NCI-H510A treated with DMSO at 0.1 percent for 48 hours (cell line): Measurements from ENCODE around the gene SLAMF8.

Source experiments
- DNase-seq: peaks from one replicate; lab custom pipeline; 2025; lab: John Stamatoyannopoulos, UW

SLAMF8 gene

DNA sequence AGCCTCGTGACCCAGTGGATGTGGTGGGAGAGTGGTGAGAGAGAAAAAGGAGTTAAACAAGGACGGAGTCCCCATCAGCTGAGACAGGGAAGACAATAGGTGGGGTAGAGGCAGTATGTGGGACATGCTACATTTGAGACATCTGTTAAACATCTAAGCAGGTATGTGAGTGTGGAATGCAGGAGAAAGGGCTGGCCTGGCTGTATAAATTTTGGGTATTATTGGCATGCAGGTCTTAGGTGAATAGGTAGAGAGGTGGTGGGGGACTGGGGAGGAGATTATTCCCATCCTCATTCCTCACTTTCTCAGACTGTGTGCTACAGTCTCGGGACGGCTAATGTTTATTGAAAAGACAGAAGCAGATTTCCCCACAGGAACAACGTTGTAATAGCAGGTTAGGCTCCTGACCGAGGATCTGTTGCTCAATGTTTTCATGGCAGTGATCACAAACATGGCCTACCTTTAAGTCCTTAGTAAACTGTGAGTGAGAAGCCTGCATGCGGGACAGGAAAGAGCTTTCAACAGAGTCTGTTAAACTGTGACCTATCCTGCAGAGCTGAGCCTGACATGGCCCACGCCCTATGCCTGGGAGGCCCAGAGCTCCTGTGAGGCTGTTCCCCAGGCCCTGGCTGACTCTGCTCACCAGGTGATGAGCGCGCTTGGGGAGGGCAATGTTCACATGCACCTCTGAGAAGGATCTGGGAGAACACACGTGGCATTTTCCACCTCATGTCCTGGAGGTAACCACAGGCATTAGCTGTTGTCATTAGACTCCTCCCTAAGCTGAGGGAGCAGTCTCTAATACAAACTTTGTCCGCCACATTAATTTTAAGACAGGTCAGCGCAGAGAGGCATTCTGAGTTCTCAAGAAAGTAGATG, 19.3 kb downstream of the SLAMF8 start:
- no peak for DNase-seq

DNA sequence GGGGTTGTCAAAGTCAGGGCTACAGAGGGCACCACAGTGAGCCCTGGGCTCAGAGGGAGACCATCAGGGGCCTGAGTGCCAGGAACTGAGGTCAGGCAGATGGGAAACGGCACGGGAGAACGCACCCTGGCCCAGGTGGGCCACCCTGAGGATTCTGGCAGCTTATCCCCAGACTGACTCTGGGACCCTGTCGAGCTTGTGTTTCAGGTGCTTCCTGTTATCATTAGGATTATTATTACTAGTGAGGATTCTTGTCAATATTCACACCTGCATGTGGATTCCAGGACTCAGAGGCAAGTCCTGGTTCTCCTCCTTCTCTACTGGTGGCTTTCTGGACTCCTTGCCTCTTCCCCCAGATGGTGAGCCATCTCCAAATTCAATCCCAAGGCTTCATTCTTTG, 20.6 kb downstream of the SLAMF8 start:
- DNase-seq = no peak

- DNase-seq = no peak
These were observed 21.7 kb downstream of the SLAMF8 start for GRCh38 chr1:159848326-159848725.

DNA sequence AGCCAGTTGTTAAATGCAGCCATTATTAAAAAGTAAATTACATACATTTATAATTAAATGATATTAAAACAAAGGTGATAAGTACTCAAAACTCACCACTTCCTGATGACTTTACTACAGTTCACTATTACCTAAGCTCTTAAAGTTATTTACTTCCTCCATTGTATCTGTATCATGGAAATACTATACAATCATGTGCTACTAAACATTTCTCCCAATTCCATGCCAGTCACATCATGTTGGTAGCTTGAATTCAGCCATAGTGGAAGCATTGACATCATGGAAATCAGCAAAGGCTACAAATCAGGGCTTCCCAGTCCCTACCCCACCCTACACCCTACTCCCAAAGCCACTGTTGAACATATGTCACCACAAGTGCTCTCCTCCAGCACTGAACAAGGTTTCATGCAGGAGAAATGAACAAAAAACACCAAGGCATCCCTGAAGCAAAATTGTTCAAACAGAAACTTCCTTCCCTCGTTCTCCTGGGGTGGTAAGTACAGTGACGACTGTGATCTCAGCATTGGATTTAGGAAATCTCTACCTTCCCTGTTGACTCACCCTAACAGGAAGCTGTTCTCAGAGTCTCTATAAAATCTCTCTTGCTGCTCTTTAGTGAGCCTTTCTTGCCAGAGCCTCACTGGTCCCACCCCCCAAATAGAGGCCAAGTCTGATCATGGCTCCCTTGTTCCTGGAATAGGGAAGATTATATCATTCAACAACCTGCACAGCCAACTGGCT, 23.1 kb downstream of the SLAMF8 start:
- no peak for DNase-seq

- no peak for DNase-seq
These were observed 24.7 kb downstream of the SLAMF8 start for GRCh38 chr1:159851407-159851806.

DNA sequence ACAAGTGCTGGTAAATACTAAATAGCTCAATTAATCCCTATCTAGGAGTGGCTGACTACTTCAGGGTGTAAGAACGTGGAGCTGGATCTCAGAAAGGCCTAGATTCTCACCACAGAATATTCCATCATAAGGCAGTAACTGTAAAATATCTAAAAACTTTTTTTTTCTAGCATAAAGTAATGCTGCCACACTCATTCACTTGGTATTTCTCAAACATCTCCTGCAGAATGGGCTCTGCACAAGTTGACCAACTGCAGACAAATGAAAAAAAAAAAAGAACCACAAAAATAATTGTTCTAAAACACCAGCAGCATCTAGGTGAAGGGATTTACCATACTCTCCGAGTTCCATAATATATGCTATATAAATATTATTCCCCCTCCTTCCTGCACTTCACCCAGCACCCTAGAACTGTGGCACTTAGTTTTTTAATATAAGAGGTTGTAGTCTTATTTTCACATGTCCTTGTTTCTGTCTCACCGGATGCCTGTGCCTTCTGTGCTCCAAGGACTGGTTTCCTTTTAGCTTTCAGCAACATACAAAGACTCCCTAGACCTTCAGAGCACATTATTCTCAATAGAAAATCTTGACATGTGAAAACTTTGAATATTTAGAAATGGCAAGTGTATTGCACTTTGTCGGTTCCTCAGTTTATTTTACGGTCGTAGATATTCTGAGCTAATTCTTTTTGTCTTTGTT, 26.9 kb downstream of the SLAMF8 start:
- DNase-seq = no peak

DNA sequence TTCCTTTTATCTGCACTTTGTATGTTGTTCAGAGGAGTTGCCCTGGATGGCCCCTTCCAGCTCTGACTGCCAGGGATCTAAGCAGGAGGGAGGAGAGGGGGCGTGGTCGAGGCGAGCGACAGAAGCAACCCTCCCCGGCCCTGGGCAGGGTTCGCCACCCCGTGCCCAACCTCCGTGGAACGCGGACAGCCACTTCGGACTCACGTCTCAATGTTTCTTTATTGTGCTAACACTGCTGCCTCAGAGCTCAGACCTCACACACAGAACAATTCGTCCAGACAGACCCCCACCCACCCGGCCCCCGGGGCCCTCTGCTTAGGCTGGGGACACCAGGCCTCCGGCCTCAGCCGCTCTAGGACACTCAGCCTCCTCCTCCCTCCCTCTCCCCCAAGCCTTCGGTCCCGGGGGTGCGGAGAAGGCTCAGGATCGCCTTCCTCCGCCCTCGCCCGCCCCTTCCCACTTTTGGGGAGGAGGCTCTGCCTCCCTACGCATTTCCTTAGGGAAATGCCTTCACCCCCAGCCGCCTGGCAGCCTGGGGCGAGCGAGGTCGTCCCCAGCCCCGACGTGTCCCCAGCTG, 27.5 kb downstream of the SLAMF8 start:
- peak; percentile 81 for DNase-seq

- DNase-seq = peak; percentile 84
These were observed 28.1 kb downstream of the SLAMF8 start for GRCh38 chr1:159854693-159855192.

- DNase-seq = no peak
These were observed 29.0 kb downstream of the SLAMF8 start for GRCh38 chr1:159855709-159856108.

DNA sequence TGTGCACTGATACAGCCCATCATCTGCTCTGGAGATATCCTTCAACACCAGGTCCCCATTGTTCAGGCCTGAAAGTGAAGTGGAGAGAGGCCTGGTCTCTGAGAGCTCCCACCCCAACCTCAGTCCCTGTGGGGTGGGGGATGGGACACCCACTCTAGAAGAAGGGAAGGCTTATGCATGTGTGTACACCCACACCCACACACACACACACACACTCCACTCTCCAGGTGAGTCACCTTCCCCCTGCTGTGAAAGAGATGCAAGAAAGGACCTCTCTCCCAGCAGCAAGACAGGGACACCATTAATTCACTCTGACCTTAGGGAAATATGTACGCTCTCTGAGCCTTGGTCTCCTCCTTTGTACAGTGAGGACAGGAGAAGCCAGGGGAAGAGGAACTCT, 29.9 kb downstream of the SLAMF8 start:
- no peak for DNase-seq

DNA sequence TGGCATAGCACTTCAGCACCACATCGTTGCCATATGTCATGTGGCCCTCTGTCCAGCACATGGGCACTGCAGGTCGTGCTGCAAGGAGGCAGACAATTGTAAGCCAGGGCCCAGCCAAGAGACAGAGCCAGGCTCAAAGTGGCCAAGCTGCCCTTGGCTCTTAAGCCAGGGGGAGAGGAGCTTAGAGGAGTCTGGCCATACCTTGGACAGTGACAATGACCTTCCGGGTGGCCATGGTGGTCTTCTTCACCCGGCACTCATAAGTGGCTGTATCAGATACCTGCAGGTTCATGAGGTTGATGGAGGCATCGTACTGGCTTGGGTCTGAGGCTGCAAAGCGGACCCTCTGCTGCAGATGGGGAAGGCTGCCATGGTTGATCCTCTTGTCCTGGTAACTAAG, 31.2 kb downstream of the SLAMF8 start:
- no peak for DNase-seq

DNA sequence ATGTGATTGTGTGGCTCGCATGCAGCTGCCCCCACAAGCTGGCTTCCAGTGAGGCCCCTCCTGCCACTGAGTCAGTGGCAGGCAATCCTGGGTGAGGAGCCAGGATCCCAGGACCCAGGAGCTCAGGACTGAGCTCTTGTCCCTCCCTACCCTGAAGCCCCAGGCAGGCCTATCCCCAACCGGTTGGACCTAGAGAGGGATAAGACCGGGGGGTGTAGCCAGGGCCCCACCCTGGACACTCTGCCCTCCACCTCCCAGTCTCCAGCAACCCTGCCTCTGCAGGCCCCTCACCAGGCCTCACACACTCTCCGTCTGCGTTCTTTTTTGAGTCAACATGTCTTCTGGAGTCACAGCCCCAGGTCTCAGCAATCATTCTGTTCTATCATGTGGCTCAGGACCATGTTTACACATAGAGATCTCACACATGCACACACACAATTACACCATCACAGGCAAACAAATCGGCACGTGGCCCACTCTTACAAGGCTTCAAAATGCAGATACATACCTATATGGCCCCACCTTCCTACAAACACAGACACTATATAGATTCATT, 33.2 kb downstream of the SLAMF8 start:
- DNase-seq = no peak

DNA sequence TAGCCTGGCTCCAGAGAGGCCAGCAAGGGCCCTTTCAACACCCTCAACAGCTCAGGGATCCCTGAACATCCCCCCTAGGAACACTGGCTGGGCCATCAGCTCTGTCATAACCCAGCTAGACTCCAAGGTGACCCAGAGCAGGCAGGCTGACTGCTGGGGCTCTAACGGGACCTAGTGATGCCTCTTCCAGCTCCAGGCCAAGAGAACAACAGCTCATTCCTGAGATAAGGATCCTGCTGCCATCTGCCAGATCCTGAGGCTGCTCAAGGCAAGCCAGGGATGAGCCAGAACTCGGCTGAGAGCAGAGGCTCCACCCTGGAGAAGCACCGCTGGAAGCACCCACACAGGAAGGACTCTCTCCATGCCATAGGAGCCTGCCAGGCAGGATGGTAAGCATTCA, 33.8 kb downstream of the SLAMF8 start:
- DNase-seq = no peak

- DNase-seq = no peak
These were observed 34.5 kb downstream of the SLAMF8 start for GRCh38 chr1:159861218-159861617.

DNA sequence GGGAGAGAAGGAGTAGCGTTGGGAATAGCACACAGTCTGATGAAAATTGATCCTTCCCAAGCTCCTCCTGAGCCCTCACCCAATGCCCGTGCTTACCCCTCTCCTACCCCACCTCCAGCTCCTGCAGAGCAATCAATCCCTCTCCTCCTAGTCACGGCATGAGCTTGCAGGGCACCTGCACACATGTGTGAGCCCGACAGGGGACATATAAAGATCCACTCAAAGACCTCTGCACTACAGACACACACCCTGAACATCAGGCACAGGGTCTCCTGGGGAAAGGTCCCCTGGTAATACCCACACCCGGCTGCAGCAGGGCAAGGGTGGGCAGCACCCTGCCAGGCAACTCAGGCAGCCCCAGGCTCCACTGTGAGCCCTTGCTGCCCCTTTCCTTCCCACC, 35.4 kb downstream of the SLAMF8 start:
- DNase-seq = no peak

- DNase-seq = no peak
These were observed 35.9 kb downstream of the SLAMF8 start, which contains the start of gene VSIG8 for GRCh38 chr1:159862557-159862956. TSS of gene VSIG8 (minus strand) at chr1:159862657. CDS start at chr1:159862521, 136 bp downstream.

GRCh38 chr1:159864262-159864661, 37.6 kb downstream of the SLAMF8 start:
- DNase-seq = no peak

DNA sequence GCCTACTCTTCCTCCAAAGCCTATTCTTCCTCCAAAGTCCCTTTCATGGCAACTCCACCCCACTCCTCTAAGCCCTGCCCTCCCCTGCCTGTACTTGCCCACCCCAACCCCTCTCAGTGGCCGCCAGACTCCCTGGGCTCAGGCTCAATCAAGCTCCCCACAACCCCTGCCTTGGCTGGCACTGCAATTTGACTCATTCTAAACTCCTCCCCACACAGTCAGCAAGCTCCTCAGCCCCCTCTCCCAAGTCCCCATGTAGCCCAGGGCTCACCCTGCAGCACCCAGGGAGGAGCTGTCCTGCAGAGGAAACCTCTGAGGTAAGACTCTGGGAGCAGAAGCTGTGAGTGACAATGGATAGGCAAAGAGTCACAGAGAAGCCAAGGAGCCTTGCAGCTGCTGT, 39.4 kb downstream of the SLAMF8 start:
- no peak for DNase-seq

DNA sequence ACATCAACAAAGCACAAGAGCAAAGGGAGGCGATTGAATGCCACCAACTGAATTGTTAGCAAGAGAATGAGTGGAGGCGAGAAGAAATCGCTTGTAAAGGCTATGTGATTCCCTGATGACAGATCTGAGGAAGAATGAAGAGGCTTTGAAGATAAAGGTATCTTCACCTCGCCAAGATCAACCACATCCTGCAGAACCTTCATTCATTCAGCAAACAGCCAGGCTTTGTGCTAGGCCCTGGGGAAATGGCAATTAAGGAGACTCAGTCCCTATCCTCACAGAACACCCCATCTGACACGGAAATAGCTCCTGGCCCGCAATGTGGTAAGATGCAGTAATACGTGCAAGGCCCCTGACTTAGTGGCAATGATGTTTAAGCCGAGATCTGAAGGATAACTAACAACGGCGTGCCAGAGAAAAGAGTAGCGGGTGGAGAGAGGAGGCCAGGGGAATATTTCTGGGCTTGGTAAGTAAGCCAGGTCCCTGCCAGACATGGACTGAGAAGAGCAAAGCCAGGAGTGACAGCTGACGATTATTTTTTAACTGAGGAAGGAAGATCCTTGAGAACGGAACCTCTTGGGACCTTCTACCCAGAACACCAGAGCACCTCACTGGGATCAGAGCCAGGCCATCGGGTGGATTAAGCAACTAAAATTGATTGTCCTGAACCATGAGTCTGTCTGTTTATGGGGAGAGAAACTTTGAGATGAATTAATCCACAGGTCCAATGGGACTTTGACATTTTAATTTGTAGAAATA, 40.4 kb downstream of the SLAMF8 start:
- DNase-seq = no peak

- peak; percentile 95 for DNase-seq
These were observed 41.0 kb downstream of the SLAMF8 start for GRCh38 chr1:159867664-159868026.

- no peak for DNase-seq
These were observed 42.1 kb downstream of the SLAMF8 start for GRCh38 chr1:159868766-159869165.
